Subcutaneous abdominal adipose tissue (tissue), 5 donors: ENCODE data around the gene KLK10.
"Not testable (repeated sequence)": the region's sequence is repeated elsewhere in the genome, so short reads cannot be mapped to it uniquely, and the experiment has no call there.

Experiments
- H3K27ac ChIP-seq: one replicate; pipeline ENCODE4 v1.7.0; 2013; ENCODE audit warnings: low read depth, mild to moderate bottlenecking, inconsistent platforms, low read length, moderate library complexity
- H3K27me3 ChIP-seq, 5 donors: one replicate each; pipeline ENCODE4 v1.7.0; 2013; ENCODE audit warnings: low read length in 5 of 5, inconsistent platforms in 1 of 5; ENCODE audit not compliant: control insufficient read depth in 5 of 5, insufficient read depth in 4 of 5
- H3K36me3 ChIP-seq, 5 donors: one replicate each; pipeline ENCODE4 v1.7.0; 2013; ENCODE audit warnings: low read length in 5 of 5; ENCODE audit not compliant: control insufficient read depth in 5 of 5, insufficient read depth in 5 of 5
- H3K4me1 ChIP-seq, 5 donors: one replicate each; pipeline ENCODE4 v1.7.0; 2013; ENCODE audit warnings: low read length in 5 of 5, mild to moderate bottlenecking in 3 of 5, moderate library complexity in 1 of 5; ENCODE audit not compliant: control insufficient read depth in 5 of 5, insufficient read depth in 5 of 5
- H3K4me3 ChIP-seq, 5 donors: one replicate each; pipeline ENCODE4 v1.7.0; 2013; ENCODE audit warnings: low read length in 5 of 5, low read depth in 1 of 5
- H3K9ac ChIP-seq, 5 donors: one replicate each; pipeline ENCODE4 v1.7.0; 2013; ENCODE audit warnings: low read length in 5 of 5, mild to moderate bottlenecking in 4 of 5, moderate library complexity in 3 of 5
- H3K9me3 ChIP-seq, 5 donors: one replicate each; pipeline ENCODE4 v1.7.0; 2013; ENCODE audit warnings: low read length in 5 of 5; ENCODE audit not compliant: control insufficient read depth in 5 of 5
- donor health status: healthy.
- donor health status: healthy.
- donor health status: healthy.
- donor health status: healthy.
- donor health status: healthy.

Gene KLK10

GRCh38 chr19:50975766-50976165 is 43.7 kb downstream of the KLK10 start:
- H3K27ac ChIP-seq = no peak overlapping the region

GRCh38 chr19:50974702-50975556 is 44.6 kb downstream of the KLK10 start:
- Histone ChIP-seq H3K9me3 (no peaks in the 10 kb centered on the region), H3K36me3 (no peaks in the 10 kb centered on the region), H3K27me3 (peaks cover 12 to 34% (median 24%) of the 10 kb centered on the region in 5 donors), H3K4me3 (no peak overlapping the region), H3K4me1 (no peaks in the 10 kb centered on the region), H3K27ac (no peak overlapping the region), H3K9ac (no peak overlapping the region)

More at GRCh38 chr19:50975766-50976165, 43.7 kb downstream of the KLK10 start:
- H3K9me3 ChIP-seq = no peaks in the 10 kb centered on the region
- peaks cover 12 to 39% (median 21%) of the 10 kb centered on the region in 5 donors for H3K27me3 ChIP-seq
- H3K36me3 ChIP-seq = no peaks in the 10 kb centered on the region
- no peaks in the 10 kb centered on the region for H3K4me1 ChIP-seq
- no peak overlapping the region for H3K4me3 ChIP-seq
- H3K9ac ChIP-seq = no peak overlapping the region

- H3K27ac ChIP-seq = no peak overlapping the region
- H3K36me3 ChIP-seq = no peaks in the 10 kb centered on the region
- peaks cover 14 to 29% (median 23%) of the 10 kb centered on the region in 5 donors for H3K27me3 ChIP-seq
These were observed 46.6 kb downstream of the KLK10 start for GRCh38 chr19:50972795-50973376.

GRCh38 chr19:50969810-50970209 is 49.7 kb downstream of the KLK10 start:
- H3K9me3 ChIP-seq, H3K4me1 ChIP-seq, H3K27ac ChIP-seq, H3K4me3 ChIP-seq, H3K9ac ChIP-seq, H3K36me3 ChIP-seq: not testable (repeated sequence)
- H3K27me3 ChIP-seq = peaks cover 9 to 31% (median 19%) of the 10 kb centered on the region in 5 donors

More at GRCh38 chr19:50972795-50973376, 46.6 kb downstream of the KLK10 start:
- Histone ChIP-seq H3K9ac (no peak overlapping the region), H3K4me1 (no peaks in the 10 kb centered on the region), H3K9me3 (no peaks in the 10 kb centered on the region), H3K4me3 (no peak overlapping the region)

DNA sequence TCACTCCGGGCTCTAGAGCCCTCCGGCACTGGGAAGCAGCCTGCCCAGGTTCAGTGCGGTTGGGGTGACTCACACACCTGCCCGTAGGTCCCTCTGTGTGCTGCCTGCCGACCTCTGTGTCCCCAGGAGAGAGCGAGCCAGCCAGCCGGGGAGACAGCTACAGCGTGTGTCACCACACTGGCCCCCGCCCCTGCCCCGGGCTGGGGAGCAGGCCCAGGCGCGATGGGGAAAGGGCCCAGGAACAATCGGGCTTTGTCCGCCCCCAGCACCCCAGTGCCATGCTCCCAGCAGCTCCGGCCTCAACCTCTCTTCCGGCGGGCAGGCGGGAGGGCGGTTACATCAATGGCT is 50.1 kb downstream of the KLK10 start, which contains the start of gene KLK6:
KLK6 (minus strand) TSS at position 179 of the 348 bp plus-strand sequence. CDS start 1,487 bp downstream, outside the sequence.
- no peaks in the 10 kb centered on the region for H3K36me3 ChIP-seq
- H3K9ac ChIP-seq = no peak within 1 kb of the TSS
- no peaks in the 10 kb centered on the region for H3K4me1 ChIP-seq
- no peaks in the 10 kb centered on the region for H3K9me3 ChIP-seq
- H3K4me3 ChIP-seq = no peak within 1 kb of the TSS
- peaks cover 9 to 34% (median 19%) of the 10 kb centered on the region in 5 donors for H3K27me3 ChIP-seq
- no peak within 1 kb of the TSS for H3K27ac ChIP-seq

DNA sequence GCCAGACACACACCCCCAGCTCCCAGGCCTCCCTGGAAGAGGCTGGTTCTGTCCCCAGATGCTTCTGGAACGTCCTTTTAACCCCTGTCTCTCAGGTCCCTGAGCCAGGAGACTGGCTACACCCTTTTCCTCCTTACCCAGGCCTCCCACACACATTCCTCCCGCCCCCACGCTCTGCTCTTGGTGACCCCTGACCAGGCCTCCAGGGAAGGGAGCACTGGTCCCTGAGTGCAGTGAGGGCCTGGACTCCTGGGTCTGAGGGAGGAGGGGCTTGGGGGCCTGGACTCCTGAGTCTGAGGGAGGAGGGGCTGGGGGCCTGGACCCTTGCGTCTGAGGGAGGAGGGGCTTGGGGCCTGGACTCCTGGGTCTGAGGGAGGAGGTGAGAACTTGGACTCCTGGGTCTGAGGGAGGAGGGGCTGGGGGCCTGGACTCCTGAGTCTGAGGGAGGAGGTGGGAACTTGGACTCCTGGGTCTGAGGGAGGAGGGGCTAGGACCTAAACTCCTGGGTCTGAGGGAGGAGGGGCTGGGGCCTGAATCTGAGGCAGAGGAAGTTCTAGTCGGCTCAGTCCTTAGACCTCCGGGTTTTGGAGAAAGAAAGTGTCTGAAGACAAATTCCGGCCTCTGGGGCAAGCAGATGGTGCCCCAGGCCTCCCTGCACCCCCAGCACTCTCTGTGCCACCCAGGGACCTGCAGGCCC is 50.6 kb downstream of the KLK10 start:
- Histone ChIP-seq H3K36me3 (no peaks in the 10 kb centered on the region), H3K9me3 (no peaks in the 10 kb centered on the region), H3K27ac (no peak overlapping the region), H3K4me3 (no peak overlapping the region), H3K4me1 (no peaks in the 10 kb centered on the region), H3K27me3 (peaks cover 9 to 34% (median 19%) of the 10 kb centered on the region in 5 donors), H3K9ac (no peak overlapping the region)

DNA sequence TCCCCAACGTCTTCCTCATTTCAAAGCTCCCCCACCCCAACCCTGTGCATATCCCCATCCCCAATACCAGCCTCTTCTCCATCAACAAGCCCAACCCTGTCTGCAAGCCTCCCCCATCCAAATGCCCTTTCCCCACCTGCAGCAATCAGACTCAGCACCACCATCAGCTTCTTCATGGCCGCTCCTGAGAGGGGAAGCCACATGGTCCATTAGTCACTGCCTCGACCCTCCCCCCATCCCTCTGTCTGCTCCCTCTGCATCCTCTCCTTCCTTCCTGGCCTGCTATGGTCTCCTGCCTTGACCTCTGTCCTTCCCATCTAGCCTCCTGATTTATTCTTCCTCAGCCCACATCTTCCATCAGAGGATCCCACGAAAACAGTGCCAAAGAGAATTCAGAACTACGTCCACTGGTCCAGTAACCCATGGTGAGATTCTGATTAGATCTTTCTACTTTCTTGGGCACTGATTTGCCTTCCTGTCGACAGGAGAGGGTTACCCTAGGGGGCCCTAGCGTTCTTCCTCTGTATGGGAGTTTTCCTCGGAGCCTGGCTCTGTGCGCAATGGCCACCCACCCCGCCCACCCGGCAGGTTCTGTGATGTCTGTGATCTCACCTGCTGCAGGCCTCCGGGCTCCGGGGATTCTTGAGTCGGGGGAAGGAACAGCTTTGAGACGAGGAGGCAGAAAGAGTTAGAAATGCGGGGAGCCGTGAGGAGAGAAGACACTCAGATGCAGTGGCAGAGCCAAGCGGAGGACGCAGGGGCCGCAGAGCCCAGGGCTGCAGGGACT is 51.4 kb downstream of the KLK10 start:
- Histone ChIP-seq H3K9ac (no peak overlapping the region), H3K27ac (no peak overlapping the region), H3K9me3 (no peaks in the 10 kb centered on the region), H3K4me1 (no peaks in the 10 kb centered on the region), H3K4me3 (no peak overlapping the region), H3K36me3 (no peaks in the 10 kb centered on the region), H3K27me3 (peaks cover 9 to 34% (median 19%) of the 10 kb centered on the region in 5 donors)

DNA sequence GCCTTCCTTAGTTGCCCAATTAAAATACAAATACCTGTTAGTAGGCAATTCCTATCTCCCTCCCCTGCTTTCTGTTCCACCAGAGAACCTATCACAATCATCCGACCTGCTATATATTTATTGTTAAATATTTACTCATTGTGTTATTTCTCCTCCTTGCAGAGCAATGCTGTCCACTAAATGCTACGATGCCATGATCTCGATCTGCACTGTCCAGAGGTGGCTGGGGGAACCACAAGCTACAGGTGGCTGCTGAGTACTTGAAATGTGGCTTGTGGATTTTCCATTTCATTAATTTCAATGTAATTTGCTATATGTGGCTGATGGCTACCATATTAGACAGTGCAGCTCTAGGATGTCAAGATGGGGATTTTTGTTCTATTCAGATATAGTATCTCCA is 55.2 kb downstream of the KLK10 start:
- Histone ChIP-seq H3K27me3 (peaks cover 4 to 22% (median 14%) of the 10 kb centered on the region in 5 donors), H3K27ac (no peak overlapping the region), H3K9me3 (peaks cover 0 to 10% (median 5%) of the 10 kb centered on the region in 5 donors), H3K4me3 (no peak overlapping the region), H3K36me3 (no peaks in the 10 kb centered on the region), H3K9ac (no peak overlapping the region), H3K4me1 (no peaks in the 10 kb centered on the region)

DNA sequence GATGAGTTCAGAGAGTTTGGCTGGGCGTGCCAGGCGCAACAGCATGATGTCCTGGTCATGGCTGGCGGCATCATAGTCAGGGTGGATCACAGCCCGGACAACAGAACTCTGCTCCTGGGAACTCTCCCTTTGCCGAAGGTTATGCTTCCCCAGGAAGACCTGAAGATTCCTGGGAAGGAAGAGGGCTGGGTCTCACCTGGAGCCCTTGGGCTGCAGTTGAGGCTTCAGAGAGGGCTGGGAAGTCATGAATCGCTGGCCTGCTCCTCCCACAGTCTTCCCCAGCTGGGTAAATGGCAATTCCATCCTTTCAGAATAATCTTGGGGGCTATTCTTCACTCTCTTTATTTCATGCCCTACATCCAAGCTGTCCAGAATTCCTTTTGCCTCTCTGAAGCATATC is 56.1 kb downstream of the KLK10 start:
- Histone ChIP-seq H3K36me3 (no peaks in the 10 kb centered on the region), H3K9me3 (peaks cover 0 to 10% (median 5%) of the 10 kb centered on the region in 5 donors), H3K4me1 (no peaks in the 10 kb centered on the region), H3K9ac (no peak overlapping the region), H3K27ac (no peak overlapping the region), H3K27me3 (peaks cover 7 to 21% (median 19%) of the 10 kb centered on the region in 5 donors), H3K4me3 (no peak overlapping the region)
